ENCODE measurements around the gene COMT.

The COMT gene

GRCh38 chr22:19966908-19967750 lies 25.6 kb downstream of the COMT start:
- ChIA-PET CTCF (interaction anchor here (0.6 to 12.8 kb wide), 6 partner anchors 13 to 237 kb away, joined by 3 to 150 read pairs (median 4); no protein-coding TSS in a partner anchor), POLR2A (interaction anchor here (0.6 to 1.6 kb wide), 5 partner anchors 8 to 59 kb away, joined by 3 to 4 read pairs (median 3); no protein-coding TSS in a partner anchor)
- H3K9me3 ChIP-seq (ENCODE audit: control insufficient read depth, insufficient read depth, low read depth, low read length), result no peaks in the 10 kb centered on the region
- H3K4me1 ChIP-seq (ENCODE audit: control insufficient read depth, insufficient read depth, low read length), result no peaks in the 10 kb centered on the region
- TF ChIP-seq ZNF549 (tag by site-specific recombination; IDR thresholded peaks at IDR 0.05) (no peak), ZNF350 (tag by site-specific recombination; IDR thresholded peaks at IDR 0.05) (no peak), PATZ1 (tag by site-specific recombination; IDR thresholded peaks at IDR 0.05) (no peak), PRDM2 (tag by site-specific recombination; IDR thresholded peaks at IDR 0.05; ENCODE audit: borderline replicate concordance) (no peak), ZNF169 (tag by site-specific recombination; IDR thresholded peaks at IDR 0.05) (no peak), ZNF274 (IDR thresholded peaks at IDR 0.05; ENCODE audit: low read length) (no peak), ZNF274 (tag by site-specific recombination; IDR thresholded peaks at IDR 0.05; ENCODE audit: borderline replicate concordance) (no peak), ZNF555 (tag by site-specific recombination; conservative IDR thresholded peaks at IDR 0.05) (no peak), GLI2 (tag by site-specific recombination; IDR thresholded peaks at IDR 0.05; ENCODE audit: borderline replicate concordance, low read depth) (no peak)
- H3K27ac ChIP-seq (ENCODE audit: extremely low read depth, low read depth, low read length), result no peak overlapping the region
- no peak overlapping the region for H3K4me3 ChIP-seq (ENCODE audit: low read depth, low read length)
- peaks cover 0 to 84% of the 10 kb centered on the region in 2 experiments; a peak in 1 of 3 replicates for H3K36me3 ChIP-seq (ENCODE audit: control insufficient read depth in 2 of 2, insufficient read depth in 1 of 2, low read length in 2 of 2)

GRCh38 chr22:19967850-19968449 lies 26.4 kb downstream of the COMT start:
- TF ChIP-seq PBX3 (CRISPR knock-in tag; IDR thresholded peaks at IDR 0.05) (no peak), GLIS1 (tag by site-specific recombination; IDR thresholded peaks at IDR 0.05) (no peak), GLIS2 (tag by site-specific recombination; IDR thresholded peaks at IDR 0.05) (peak; percentile 56; the same call in 1 of the 2 replicates), SP2 (tag by site-specific recombination; IDR thresholded peaks at IDR 0.05) (no peak), ZNF664 (tag by site-specific recombination; IDR thresholded peaks at IDR 0.05) (peak; percentile 66; the same call in 1 of the 2 replicates), ZNF488 (tag by site-specific recombination; IDR thresholded peaks at IDR 0.05) (no peak), ZNF148 (tag by site-specific recombination; IDR thresholded peaks at IDR 0.05; ENCODE audit: borderline replicate concordance) (no peak), ZNF426 (tag by site-specific recombination; IDR thresholded peaks at IDR 0.05) (no peak)

More at GRCh38 chr22:19967850-19968449, 26.4 kb downstream of the COMT start:
- H3K9me3 ChIP-seq (ENCODE audit: control insufficient read depth, insufficient read depth, low read depth, low read length), result no peaks in the 10 kb centered on the region
- H3K27ac ChIP-seq (ENCODE audit: extremely low read depth, low read depth, low read length), result no peak overlapping the region
- ChIA-PET CTCF (interaction anchor here (1.1 to 12.8 kb wide), 3 partner anchors 45 to 244 kb away, joined by 3 to 150 read pairs (median 4); partner anchors contain the start of gene GP1BB), POLR2A (interaction anchor here (1.6 to 5.8 kb wide), 2 partner anchors 14 to 45 kb away, joined by 3 to 26 read pairs; no protein-coding TSS in a partner anchor)
- no peak overlapping the region for H3K4me3 ChIP-seq (ENCODE audit: low read depth, low read length)
- peaks cover 0 to 86% of the 10 kb centered on the region in 2 experiments; a peak in 1 of 3 replicates for H3K36me3 ChIP-seq (ENCODE audit: control insufficient read depth in 2 of 2, insufficient read depth in 1 of 2, low read length in 2 of 2)
- no peaks in the 10 kb centered on the region for H3K4me1 ChIP-seq (ENCODE audit: control insufficient read depth, insufficient read depth, low read length)
